ENCODE results near the gene FHAD1.
"Not testable (repeated sequence)": the region's sequence is repeated elsewhere in the genome, so short reads cannot be mapped to it uniquely, and the experiment has no call there.

The FHAD1 gene

DNA sequence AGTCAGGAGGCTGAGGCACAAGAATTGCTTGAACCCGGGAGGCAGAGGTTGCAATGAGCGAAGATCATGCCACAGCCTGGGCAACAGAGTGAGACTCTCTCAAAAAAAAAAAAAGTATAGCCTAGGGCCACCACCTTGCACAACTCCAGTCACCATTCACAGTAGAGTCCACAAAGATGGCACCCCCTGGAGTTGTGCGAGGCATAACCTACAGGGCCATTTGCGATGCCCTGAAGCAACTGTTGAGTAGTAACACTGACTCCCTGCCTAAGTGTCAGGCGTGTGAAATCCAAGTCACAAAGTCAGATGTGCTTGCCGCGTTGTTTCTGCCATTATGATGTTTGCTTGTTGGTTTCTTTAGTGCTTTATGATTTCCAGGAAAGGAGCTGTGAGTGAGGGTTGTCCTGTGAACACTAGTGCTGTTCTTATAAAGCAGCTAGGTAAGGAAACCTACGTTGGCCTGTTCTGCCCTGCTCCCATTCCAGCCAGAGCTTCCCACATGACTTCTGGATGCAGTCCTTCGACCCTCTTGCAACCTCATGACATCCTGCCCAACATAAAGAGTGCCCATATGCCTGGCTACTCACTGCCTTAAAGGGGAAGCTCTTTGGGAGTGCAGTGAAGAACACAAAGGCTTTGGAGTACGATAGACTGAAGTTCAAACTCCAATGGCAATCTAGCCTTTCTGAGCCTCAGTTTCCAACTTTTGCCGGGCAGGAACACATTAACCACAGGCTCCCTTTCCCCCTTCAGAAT lies 29.8 kb downstream of the FHAD1 start:
- no peak for DNase-seq (ENCODE audit: low read depth in 2 of 2)

DNA sequence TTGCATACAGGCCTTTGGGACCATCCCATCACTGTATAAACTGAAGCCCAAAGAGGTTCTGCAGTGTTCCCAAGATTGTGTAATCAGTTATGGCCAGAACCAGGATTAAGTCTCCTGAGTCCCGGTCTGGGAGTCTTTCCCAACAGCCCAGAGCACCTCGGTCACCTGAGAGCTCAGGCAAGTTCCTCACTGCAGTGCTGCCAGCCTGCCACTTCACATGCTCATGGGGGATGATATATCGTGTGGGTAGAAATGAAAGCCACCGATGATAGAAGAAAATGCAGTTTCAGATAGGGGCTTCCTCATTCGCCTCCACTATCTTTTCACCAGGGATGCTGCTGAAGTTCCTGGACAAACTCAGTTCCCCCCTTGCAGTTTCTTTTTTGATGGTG lies 30.4 kb downstream of the FHAD1 start:
- DNase-seq (ENCODE audit: low read depth in 2 of 2) = no peak

DNA sequence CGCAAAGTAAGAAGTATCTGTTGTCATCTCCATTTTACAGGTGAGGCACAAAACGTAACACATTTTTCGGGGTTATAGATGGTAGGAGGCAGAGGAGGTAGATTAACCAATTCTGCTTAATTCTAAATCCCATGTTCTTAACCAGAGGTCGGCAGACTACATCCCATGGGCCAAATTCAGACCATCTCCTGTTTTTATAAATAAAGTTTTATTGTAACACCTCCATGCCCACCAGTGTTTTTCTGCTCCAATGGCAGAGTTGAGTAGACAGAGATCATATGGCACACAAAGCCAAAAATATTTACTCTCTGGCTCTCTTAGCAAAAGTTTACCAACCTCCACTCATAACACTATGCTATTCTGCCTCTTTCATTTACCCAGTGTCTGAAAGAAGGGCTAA lies 30.9 kb downstream of the FHAD1 start:
- no peak for DNase-seq (ENCODE audit: low read depth in 2 of 2)

DNA sequence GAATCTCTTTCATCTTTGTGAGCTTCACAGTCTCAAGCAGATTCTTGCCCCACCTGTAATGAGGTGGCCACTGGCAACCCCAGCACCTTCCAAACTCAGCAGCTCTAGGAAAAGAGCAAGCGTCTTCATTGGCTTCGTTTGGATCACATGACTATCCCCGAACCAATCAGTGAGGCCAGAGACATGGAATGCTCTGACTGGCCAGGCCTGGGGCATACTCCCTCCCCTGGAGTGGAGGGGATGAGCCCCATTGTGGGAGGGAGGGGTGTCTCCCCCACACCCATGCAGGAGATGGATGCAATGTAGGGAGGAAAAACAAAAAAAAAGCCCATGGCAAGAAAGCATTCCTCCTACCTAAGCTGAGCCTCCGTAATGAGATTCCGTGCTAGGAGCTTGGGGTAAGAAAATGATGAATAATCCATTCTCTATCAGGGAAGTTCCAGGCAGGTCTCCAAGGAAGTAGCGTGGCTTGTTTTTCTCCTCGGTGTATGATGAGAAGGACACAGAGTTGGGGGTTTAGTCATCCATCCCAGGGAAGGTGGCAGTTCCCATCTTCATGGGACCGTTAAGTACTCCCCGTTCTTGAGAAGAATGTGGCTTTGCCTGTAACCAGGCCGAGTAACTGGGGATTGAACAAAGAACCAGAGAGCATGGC lies 32.7 kb downstream of the FHAD1 start:
- no peak for DNase-seq (ENCODE audit: low read depth in 2 of 2)

DNA sequence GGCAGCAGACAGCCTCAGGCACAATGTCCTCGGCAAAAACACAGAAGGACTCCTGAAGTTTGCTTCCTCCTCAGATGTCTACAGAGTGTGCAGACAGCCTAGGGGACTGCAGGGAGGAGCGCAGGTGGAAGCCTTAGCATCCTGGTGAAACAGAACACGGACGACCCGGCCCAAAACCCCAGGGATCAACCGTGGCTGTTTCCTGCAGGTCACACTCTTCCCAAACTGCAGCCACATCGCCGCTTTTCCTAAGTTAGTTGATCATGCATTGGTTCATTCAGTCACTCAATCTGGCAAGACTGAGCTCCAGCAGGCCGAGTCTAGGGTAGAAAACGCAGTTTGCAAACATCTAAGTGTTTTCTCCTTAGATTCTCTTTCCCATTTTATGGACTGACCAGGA lies 33.4 kb downstream of the FHAD1 start:
- DNase-seq (ENCODE audit: low read depth in 2 of 2) = no peak

DNA sequence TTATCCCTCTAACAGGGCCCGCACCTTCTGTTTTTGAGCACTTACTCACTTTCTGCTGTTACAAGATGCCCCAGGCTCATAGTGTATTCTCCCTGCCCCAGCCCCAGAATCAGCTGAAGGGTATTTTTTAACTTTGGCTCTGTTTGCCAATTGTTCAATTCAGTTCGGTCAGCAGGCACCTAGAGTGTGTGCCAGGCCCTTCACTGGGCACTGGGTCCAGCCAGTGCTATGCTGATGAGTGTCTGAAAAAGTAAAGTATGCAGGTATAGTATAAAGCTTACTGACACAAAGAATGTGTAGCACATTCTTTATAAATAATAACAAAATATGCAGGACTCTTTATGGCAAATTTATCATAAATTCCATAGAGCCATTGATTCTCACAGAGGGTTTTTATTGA lies 35.0 kb downstream of the FHAD1 start:
- no peak for DNase-seq (ENCODE audit: low read depth in 2 of 2)

DNA sequence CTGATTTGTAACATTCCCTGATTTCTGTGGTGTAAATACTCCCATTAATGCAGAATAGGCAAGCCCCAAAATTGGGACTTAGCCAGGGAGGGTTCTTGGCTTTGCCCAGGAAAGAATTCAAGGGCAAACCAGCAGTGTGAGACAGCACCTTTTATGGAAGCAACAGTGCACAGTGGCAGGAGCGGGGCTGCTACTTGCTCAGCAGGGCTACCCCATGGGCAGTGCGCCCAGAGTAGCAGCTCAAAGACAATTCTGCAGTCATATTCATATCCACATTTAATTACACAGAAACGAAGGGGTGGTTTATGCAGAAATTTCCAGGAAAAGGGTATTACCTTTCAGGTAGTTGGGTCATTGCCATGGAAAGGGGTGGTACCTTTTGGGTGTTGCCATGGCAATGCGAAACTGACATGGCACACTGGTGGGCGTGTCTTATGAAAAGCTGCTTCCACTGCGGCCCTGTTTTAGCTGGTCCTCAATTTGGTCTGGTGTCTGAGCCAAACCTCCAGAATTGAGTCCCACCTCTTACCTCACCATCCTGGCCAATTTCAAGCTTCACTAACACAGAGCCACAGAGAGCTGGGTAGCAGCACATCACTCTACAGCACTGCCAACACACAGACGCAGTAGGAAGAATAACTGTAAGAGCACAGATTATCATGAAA lies 35.9 kb downstream of the FHAD1 start:
- no peak for DNase-seq (ENCODE audit: low read depth in 2 of 2)

DNA sequence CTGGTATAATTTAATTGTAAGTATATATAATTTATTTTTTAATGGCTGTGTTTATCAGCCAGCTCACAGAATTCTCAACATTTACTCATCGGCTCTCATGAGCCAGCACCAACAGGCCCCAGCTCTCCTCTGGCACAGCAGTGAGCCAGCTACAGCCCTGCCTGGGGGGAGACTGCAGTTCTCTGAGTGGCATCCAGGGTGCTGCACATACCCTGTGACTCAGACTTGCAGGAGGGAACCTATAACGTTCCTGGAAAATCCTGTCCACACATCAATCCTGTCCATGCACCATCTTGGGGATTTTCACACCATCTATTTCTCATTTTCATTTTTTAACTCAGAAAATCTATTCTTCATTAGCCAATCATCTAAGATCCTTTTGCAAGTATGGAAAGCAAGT lies 36.5 kb downstream of the FHAD1 start:
- no peak for DNase-seq (ENCODE audit: low read depth in 2 of 2)

DNA sequence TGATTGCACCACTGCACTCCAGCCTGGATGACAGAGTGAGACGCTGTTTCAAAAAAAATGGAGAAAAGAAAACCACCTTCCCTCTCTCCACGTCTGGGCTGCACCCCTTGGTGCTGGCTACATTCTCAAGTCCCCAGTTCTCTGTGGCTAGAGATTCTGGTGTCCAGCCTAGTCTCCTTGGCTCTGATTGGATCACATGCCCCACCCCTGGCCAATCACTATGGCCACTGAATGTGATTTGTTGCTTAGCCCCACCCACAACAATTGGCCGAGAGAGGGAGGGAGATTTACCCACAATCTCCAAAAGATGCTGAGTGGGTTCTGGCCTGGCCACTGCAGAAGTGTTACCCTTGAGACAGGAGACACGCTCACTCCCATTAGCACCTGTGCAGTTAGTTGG lies 39.4 kb downstream of the FHAD1 start:
- DNase-seq (ENCODE audit: low read depth in 2 of 2) = no peak

DNA sequence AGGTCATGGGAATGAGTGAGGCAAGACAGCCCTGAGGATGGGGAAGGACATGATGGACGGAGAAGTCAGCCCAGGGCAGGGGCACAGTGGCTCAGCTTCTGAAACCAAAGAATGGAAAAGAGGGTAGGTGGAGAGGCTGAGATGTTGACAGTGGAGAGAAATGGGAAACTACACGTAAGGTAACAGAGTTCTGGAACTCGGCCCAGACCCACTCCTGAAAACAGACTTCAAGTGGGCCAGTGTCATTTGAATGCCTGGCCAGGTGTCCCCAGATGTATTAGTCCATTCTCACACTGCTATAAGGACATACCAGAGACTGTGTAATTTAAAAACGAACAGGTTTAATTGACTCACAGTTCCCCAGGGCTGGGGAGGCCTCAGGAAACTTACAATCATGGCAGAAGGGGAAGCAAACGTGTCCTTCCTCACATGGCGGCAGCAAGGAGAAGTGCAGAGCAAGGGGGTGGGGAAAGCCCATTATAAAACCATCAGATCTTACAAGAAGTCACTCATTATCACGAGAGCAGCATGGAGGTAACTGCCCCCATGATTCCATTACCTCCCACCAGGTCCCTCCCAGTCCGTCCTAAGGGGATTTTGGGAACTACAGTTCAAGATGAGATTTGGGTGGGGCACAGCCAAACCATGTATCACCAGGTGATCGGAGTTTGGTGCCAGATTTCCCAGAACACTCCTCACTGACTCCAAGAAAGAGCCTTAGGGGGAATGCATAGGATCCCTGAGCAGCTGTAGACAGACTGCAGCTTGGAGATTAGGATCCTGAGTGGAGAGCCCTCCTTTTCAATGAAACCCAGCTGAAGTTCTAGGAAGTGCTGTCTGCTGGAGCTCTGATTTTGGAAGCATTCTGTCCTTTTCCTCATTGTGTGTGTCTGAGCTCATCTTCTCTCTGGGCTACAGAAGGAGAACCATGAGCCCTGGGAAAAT lies 40.3 kb downstream of the FHAD1 start:
- DNase-seq (ENCODE audit: low read depth in 2 of 2) = no peak

DNA sequence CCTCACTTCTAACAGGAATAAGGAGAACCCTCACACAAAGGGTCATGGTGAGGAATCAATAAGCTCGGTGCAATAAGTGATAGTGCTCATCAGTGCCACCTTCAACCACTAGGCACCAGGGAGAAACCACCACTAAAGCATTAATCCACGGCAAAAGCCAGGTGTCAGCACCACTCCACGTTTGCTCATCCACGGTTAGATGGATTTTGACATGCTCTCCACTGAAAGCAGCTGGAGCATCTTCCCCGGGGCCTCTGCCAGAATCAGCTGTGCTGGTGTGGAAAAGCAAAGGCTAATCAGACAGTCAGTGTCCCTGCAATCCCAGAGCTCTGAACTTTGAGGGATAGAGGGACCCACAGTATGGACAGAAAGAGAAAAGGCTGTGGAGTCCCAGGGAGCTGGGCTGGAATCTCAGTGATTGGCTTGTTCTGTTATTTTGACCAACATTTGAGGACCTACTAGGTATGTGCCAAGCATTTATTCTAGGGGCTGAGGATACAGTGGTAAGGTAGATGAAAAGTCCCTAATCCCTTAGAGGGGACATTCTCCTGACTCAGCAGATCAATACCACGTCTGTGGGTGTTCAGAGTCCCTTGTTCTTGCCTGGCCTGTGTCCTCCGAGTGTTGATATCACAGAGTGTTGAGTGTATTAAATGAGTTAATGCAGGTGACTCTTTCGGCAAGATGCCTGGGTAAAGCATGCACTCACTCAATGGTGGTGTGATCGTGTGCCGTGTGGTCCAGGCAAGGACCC lies 41.3 kb downstream of the FHAD1 start:
- no peak for DNase-seq (ENCODE audit: low read depth in 2 of 2)

DNA sequence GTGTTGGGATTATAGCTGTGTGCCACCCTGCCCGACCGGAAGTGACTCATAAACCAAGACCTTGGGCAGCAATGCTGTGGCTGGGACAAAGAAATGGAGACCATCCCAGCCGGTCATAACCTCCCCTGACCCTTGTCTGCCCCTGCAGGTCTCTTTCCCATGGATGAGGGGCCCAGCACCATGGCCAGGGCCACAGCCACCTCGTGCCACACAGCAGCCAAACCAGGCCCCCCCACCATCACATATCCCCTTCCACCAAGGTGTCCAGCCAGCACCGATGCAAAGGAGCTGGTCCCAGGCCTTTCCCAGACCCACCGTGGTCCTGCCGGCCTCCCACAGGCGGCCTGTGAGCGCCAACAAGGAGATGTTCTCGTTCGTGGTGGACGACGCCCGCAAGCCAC lies 42.2 kb downstream of the FHAD1 start:
- no peak for DNase-seq (ENCODE audit: low read depth in 2 of 2)

DNA sequence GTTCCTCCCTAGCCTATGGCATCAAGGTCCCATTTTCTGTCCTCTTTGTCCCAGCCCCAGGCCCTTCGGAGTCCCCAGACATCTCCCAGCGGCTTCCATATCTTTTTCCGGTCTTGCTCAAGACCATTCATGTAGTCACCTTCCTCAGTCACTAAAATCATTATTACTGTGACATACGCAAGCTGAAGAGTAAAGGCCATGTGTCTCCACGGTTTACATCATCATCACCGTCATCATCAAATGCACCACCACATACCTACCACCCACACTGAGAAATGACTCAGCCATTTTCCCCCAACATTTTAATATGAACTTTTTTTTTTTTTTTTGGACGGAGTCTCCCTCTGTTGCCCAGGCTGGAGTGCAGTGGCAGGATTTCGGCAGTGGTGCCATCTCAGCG lies 43.4 kb downstream of the FHAD1 start:
- peak; percentile 23 to 29 for DNase-seq (ENCODE audit: low read depth in 2 of 2)

DNA sequence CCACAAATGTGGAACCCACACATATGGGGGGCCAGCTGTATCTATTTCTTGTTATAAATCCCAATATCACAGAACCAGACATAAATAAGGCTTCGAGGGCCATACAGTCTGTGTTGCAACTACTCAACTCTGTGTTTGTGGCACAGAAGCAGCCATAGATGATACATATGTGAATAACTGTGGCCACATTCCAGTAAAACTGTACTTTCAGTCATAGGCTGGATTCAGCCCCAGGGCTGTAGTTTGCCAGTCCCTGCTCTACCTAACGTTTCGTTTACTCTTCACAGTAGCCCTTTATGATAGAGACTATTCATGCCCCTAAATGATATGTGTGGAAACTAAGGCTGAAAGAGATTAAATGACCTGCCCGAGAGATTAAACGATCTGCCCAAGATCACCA lies 48.7 kb downstream of the FHAD1 start:
- no peak for DNase-seq (ENCODE audit: low read depth in 2 of 2)

DNA sequence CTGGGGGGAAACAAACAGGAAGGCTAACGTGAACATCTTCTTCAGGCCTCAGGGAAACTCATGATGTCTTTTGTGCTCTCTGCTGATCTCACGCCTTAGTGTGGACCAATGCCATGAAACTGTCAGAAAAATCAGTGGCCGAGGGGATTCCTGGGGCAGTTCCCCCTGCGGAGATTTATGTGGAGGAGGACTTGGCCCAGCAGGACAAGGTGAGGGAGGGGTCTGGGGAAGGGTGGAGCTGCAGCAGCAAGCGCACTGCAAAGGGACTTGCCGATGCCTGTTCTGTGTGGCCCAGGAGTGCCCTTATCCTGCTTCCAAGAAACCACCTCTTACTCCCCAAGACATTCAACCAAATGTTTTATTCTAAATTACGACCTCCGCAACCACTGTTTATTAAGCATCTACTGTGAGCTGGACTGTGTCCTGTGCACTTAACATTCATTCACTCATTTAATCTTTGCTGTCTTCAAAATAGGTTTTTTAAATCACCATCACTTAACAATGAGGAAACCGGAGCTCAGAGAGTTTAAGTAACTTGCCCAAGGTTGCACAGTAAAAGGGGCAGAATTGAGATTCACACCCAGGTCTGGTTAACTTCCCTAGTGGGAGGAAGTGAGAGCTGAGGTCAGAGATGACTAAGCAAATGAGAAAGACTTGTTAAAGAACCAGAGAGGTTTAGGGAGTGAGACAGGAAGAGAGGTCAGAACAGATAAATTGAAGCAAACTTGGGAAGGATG lies 49.7 kb downstream of the FHAD1 start:
- no peak for DNase-seq (ENCODE audit: low read depth in 2 of 2)

DNA sequence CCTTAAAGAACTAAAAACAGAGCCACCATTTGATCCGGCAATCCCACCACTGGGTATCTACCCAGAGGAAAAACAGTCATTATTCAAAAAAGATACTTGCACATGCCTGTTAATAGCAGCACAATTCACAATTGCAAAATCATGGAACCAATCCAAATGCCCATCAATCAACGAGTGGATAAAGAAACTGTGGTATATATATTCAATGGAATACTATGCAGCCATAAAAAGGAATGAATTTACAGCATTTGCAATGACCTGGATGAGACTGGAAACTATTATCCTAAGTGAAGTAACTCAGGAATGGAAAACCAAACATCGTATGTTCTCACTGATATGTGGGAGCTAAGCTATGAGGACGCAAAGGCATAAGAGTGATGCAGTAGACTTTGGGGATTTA lies 51.0 kb downstream of the FHAD1 start:
- DNase-seq (ENCODE audit: low read depth in 2 of 2) = not testable (repeated sequence)

DNA sequence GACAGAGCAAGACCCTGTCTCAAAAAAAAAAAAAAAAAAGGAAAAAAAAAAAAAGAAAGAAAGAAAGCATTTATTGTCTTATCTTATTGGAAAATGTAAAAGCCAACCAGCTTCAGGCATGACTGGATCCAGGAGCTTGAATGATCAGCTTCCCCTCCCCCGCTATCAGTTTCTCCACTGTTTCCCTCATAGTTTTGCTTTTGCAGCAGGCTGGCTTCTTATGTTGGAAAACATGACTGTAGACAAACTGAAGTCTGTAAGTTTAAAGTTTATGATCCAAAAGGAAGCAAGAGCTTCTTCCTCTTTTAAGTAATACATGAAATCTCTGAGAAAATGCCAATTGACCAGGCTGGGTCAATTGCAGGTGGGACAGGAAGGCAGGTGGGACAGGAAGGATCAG lies 52.2 kb downstream of the FHAD1 start:
- no peak for DNase-seq (ENCODE audit: low read depth in 2 of 2)

DNA sequence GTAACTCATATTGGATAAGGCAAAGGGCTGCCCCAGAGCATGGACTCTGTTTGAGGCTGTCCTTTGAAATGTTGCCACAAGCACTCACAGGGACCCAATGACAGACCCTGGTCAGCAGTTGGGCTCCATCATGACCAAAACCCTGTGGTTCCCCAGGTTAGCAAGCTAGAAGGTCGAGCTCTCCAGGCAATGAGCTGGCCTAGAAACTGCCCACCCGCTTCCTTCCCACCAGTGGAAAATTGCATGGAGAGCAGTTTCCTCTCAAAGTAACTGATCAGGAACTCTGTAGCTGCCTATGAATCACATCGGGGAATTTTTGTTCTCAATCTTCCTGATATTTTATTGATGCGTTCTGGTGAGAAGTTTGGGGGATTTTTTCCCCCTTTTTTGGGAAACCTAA lies 52.8 kb downstream of the FHAD1 start:
- no peak for DNase-seq (ENCODE audit: low read depth in 2 of 2)

DNA sequence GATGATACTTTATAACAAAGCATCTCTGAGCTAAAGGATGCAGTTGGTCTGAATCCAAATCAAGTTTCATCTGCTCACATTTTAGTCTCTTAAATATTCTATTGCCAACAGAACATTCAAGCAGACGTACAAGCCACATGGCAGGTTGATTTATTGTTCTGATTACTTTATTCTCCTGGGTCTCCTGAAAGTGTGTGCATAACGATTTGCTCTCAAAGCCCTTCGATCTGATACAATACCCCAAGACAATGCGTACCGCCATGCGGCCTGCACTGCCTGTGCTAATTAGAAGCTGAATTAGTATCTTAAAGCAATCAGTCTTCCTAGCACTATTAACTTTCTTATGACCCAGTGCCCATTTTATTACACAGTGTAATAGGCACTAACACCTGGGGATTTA lies 56.9 kb downstream of the FHAD1 start:
- DNase-seq (ENCODE audit: low read depth in 2 of 2) = no peak

DNA sequence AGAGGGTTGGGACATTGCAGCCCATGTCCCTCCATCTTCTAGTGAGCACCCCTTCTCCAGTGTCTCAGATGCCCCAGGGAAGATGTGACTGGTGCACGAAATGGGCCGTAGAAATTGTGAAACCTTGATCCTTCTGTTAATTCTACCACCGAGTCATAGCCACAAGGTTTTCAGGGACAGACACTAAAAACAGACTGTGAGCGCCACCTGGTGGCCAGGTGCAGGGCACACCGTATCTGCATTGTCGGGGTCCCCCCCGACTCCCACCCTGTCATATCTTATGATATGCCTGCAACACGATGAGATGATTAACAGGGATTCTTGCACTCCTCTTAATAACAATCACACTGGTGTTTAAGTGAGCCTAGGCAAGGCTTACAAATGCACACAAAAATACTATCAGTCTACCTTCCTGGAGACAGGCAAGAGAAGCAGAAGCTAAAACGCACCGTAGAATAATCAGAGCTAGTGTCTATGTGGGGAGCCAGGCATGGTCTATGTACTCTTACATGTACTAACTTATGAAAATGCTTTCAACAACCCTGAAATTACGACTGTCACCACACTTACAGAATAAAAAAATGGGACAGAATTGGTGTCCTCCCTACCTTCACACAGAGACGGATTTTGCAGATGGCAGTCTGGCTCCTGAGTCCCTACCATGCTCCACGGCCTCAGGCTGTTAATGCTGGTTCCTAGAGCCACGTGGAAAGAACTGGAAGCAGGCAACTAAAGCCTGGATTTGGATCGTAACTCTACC lies 57.9 kb downstream of the FHAD1 start:
- no peak for DNase-seq (ENCODE audit: low read depth in 2 of 2)
